ENCODE results near the gene ROCK2.

GRCh38 chr2:11168488-11168887, 175.9 kb downstream of the ROCK2 start:
- TF ChIP-seq CTCF (conservative IDR thresholded peaks at IDR 0.05) (no peak), ZFX (IDR thresholded peaks at IDR 0.05) (no peak)

Measured in C4-2B (cell line).